H9 (cell line): ENCODE results near the gene TRPT1. TPM values are rescaled to one million over a fixed set of nuclear protein-coding genes. Genes with fewer than 3 reads are reported as not detected.

ENCODE experiments used
- DNase-seq: peaks from one replicate; pipeline ENCODE4 v3.0.0-alpha.2; 2017
- H2AFZ ChIP-seq: one replicate; pipeline ENCODE4 v1.6.1; 2013; ENCODE audit warnings: mild to moderate bottlenecking, low read length, control low read depth, moderate library complexity
- H2AK5ac ChIP-seq: 2 replicates; pipeline ENCODE4 v1.6.1; 2013; ENCODE audit warnings: low read length, control low read depth, mixed read lengths; ENCODE audit not compliant: insufficient read length
- H2BK120ac ChIP-seq: one replicate; pipeline ENCODE4 v1.6.1; 2013; ENCODE audit warnings: low read depth, mild to moderate bottlenecking, low read length, control low read depth, inconsistent platforms; ENCODE audit not compliant: poor library complexity, severe bottlenecking
- H2BK12ac ChIP-seq: 2 replicates; pipeline ENCODE4 v1.6.1; 2013; ENCODE audit warnings: low read length, control low read depth, mixed read lengths, low read depth; ENCODE audit not compliant: insufficient read length
- H2BK15ac ChIP-seq: 2 replicates; pipeline ENCODE4 v1.6.1; 2013; ENCODE audit warnings: low read depth, low read length, control low read depth
- H2BK20ac ChIP-seq: one replicate; pipeline ENCODE4 v1.6.1; 2013; ENCODE audit warnings: low read depth, mild to moderate bottlenecking, low read length, control low read depth, inconsistent platforms; ENCODE audit not compliant: poor library complexity, severe bottlenecking
- H2BK5ac ChIP-seq: 2 replicates; pipeline ENCODE4 v1.6.1; 2013; ENCODE audit warnings: low read length, control low read depth, mixed read lengths; ENCODE audit not compliant: insufficient read length
- H3K14ac ChIP-seq: 2 replicates; pipeline ENCODE4 v1.6.1; 2013; ENCODE audit warnings: low read length, control low read depth; ENCODE audit not compliant: insufficient read depth
- H3K18ac ChIP-seq: 2 replicates; pipeline ENCODE4 v1.6.1; 2013; ENCODE audit warnings: low read depth, mild to moderate bottlenecking, mixed read lengths, low read length, control low read depth; ENCODE audit not compliant: insufficient read length
- H3K23ac ChIP-seq: 2 replicates; pipeline ENCODE4 v1.6.1; 2013; ENCODE audit warnings: low read length, control low read depth, mixed read lengths, low read depth; ENCODE audit not compliant: insufficient read length
- H3K23me2 ChIP-seq: 2 replicates; pipeline ENCODE4 v1.6.1; 2013; ENCODE audit warnings: low read depth, mild to moderate bottlenecking, mixed read lengths, low read length, control low read depth; ENCODE audit not compliant: insufficient read length, poor library complexity, severe bottlenecking
- H3K27ac ChIP-seq: 2 replicates; pipeline ENCODE4 v1.5.1; 2013; ENCODE audit warnings: low read length, control low read depth, mixed read lengths, low read depth; ENCODE audit not compliant: insufficient read length
- H3K27me3 ChIP-seq: 2 replicates; pipeline ENCODE4 v1.6.1; 2013; ENCODE audit warnings: low read length, control low read depth, inconsistent platforms; ENCODE audit not compliant: insufficient read depth
- H3K4ac ChIP-seq: 2 replicates; pipeline ENCODE4 v1.6.1; 2013; ENCODE audit warnings: low read depth, mild to moderate bottlenecking, control low read depth, inconsistent platforms, low read length, moderate library complexity
- H3K4me1 ChIP-seq: 2 replicates; pipeline ENCODE4 v1.6.1; 2013; ENCODE audit warnings: low read length, control low read depth, inconsistent platforms; ENCODE audit not compliant: insufficient read depth
- H3K4me2 ChIP-seq: 2 replicates; pipeline ENCODE4 v1.6.1; 2013; ENCODE audit warnings: low read length, control low read depth, mixed read lengths; ENCODE audit not compliant: insufficient read length, insufficient read depth
- H3K56ac ChIP-seq: 2 replicates; pipeline ENCODE4 v1.6.1; 2013; ENCODE audit warnings: low read depth, mild to moderate bottlenecking, mixed read lengths, low read length, control low read depth; ENCODE audit not compliant: insufficient read length
- H3K79me1 ChIP-seq: 2 replicates; pipeline ENCODE4 v1.6.1; 2013; ENCODE audit warnings: low read depth, mild to moderate bottlenecking, moderate library complexity, low read length, control low read depth, inconsistent platforms; ENCODE audit not compliant: insufficient read depth, poor library complexity, severe bottlenecking
- H3K79me2 ChIP-seq: 2 replicates; pipeline ENCODE4 v1.6.1; 2013; ENCODE audit warnings: low read length, control low read depth, inconsistent platforms; ENCODE audit not compliant: insufficient read depth
- H3K9ac ChIP-seq: 2 replicates; pipeline ENCODE4 v1.6.1; 2013; ENCODE audit warnings: low read length, control low read depth, mixed read lengths; ENCODE audit not compliant: insufficient read length; ENCODE audit errors: extremely low read depth
- H3K9me3 ChIP-seq: one replicate; pipeline ENCODE4 v1.6.1; 2013; ENCODE audit warnings: low read depth, low read length, inconsistent platforms; ENCODE audit not compliant: control insufficient read depth
- H3T11ph ChIP-seq: one replicate; pipeline ENCODE4 v1.6.1; 2013; ENCODE audit warnings: mild to moderate bottlenecking, low read length, control low read depth, inconsistent platforms
- H4K20me1 ChIP-seq: one replicate; pipeline ENCODE4 v1.6.1; 2013; ENCODE audit not compliant: control insufficient read depth, insufficient read length, insufficient read depth
- H4K5ac ChIP-seq: 2 replicates; pipeline ENCODE4 v1.6.1; 2013; ENCODE audit warnings: low read depth, mild to moderate bottlenecking, mixed read lengths, low read length, control low read depth; ENCODE audit not compliant: insufficient read length
- H4K8ac ChIP-seq: replicated peaks from 2 replicates; pipeline ENCODE4 v1.6.1; 2013; ENCODE audit warnings: low read length, control low read depth, mixed read lengths, low read depth; ENCODE audit not compliant: insufficient read length
- H4K91ac ChIP-seq: 2 replicates; pipeline ENCODE4 v1.6.1; 2013; ENCODE audit warnings: low read depth, mild to moderate bottlenecking, moderate library complexity, mixed read lengths, low read length, control low read depth; ENCODE audit not compliant: insufficient read length
- H3K27ac Mint-ChIP-seq, 3 experiments: 2 replicates in 2 of 3; 3 replicates in 1 of 3; pipeline ENCODE4 v1.8.0; 2020 to 2021; ENCODE audit warnings: mixed read lengths in 3 of 3, mild to moderate bottlenecking in 1 of 3, moderate library complexity in 1 of 3
- H3K27me3 Mint-ChIP-seq: 2 replicates; pipeline ENCODE4 v1.8.0; 2021; ENCODE audit warnings: low read depth, mild to moderate bottlenecking, moderate library complexity, mixed read lengths
- H3K36me3 Mint-ChIP-seq, 3 experiments: 2 replicates in 2 of 3; 3 replicates in 1 of 3; pipeline ENCODE4 v1.8.0; 2020 to 2021; ENCODE audit warnings: low read depth in 3 of 3, mixed read lengths in 3 of 3; ENCODE audit not compliant: insufficient read depth in 1 of 3
- H3K4me1 Mint-ChIP-seq, 2 experiments: 2 replicates each; pipeline ENCODE4 v1.8.0; 2020; ENCODE audit warnings: mixed read lengths in 2 of 2
- H3K4me3 Mint-ChIP-seq, 2 experiments: 2 replicates in 1 of 2; 3 replicates in 1 of 2; pipeline ENCODE4 v1.8.0; 2020 to 2021; ENCODE audit warnings: mild to moderate bottlenecking in 2 of 2, mixed read lengths in 2 of 2, moderate library complexity in 1 of 2
- H3K9me3 Mint-ChIP-seq, 2 experiments: 2 replicates in 1 of 2; 3 replicates in 1 of 2; pipeline ENCODE4 v1.8.0; 2020; ENCODE audit warnings: mild to moderate bottlenecking in 2 of 2, mixed read lengths in 2 of 2, moderate library complexity in 1 of 2
- WGBS: extraction: QIAGEN DNeasy Blood & Tissue Kit; methylation state at CpG from one replicate; pipeline ENCODE4 v1.1.7; 2013; ENCODE audit warnings: missing lambda C conversion rate, low lambda C conversion rate, mixed read lengths; ENCODE audit not compliant: insufficient read length; ENCODE audit errors: extremely low coverage; 5-methylcytosine and 5-hydroxymethylcytosine counted together
- total RNA-seq: library from RNA; stranded (reverse); gene quantifications from 2 replicates; pipeline ENCODE4 v1.2.1, GENCODE V29; 2021
- TF ChIP-seq, protein P1 (sequence below): fragments of 200-600 bp; sonication (generic); conservative IDR thresholded peaks from 3 replicates; pipeline ENCODE4 v1.8.0; 2021; ENCODE audit warnings: antibody characterized with exemption, mild to moderate bottlenecking

The TRPT1 gene
- total RNA-seq, 1 experiment from 2014 or later: 33.6 TPM

DNA sequence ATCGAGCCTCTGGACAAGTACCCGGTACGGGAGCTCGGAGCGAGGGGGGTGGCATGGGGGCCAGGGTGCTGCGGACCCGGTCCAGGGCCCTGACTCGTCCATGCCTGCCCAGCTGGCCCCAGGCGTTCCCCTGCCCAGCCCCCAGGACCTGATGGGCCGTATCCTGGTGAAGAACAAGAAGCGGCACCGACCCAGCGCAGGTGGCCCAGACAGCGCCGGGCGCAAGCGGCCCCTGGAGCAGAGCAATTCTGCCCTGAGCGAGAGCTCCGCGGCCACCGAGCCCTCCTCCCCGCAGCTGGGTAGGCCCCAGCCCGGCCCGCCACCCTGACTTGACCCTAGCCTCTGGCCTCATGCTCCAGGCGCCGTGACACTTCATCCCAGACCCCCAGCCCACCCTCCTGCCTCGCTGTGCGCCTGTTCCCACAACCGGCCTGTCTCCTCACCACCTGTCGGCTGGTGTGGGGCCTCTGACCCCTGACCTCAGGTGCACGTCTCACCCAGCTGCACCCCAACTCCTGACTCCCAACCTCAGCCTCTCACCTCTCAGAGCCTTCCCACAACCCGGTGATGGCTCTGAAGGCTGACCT lies 33.1 kb upstream of the TRPT1 start:
- DNase-seq: no peak
- H4K20me1 ChIP-seq: no peaks in the 10 kb centered on the region
- no peak overlapping the region for H2BK5ac ChIP-seq
- no peaks in the 10 kb centered on the region for H3K27me3 ChIP-seq
- TF ChIP-seq, protein P1, sequence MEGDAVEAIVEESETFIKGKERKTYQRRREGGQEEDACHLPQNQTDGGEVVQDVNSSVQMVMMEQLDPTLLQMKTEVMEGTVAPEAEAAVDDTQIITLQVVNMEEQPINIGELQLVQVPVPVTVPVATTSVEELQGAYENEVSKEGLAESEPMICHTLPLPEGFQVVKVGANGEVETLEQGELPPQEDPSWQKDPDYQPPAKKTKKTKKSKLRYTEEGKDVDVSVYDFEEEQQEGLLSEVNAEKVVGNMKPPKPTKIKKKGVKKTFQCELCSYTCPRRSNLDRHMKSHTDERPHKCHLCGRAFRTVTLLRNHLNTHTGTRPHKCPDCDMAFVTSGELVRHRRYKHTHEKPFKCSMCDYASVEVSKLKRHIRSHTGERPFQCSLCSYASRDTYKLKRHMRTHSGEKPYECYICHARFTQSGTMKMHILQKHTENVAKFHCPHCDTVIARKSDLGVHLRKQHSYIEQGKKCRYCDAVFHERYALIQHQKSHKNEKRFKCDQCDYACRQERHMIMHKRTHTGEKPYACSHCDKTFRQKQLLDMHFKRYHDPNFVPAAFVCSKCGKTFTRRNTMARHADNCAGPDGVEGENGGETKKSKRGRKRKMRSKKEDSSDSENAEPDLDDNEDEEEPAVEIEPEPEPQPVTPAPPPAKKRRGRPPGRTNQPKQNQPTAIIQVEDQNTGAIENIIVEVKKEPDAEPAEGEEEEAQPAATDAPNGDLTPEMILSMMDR: no peak
- no peak overlapping the region for H3K23ac ChIP-seq
- H3K36me3 Mint-ChIP-seq: peaks cover 46 to 86% (median 71%) of the 10 kb centered on the region in 3 experiments
- H3K27me3 Mint-ChIP-seq: no peaks in the 10 kb centered on the region
- no peak overlapping the region for H2BK12ac ChIP-seq
- H3K56ac ChIP-seq: no peak overlapping the region
- no peaks in the 10 kb centered on the region for H3K9me3 Mint-ChIP-seq
- no peaks in the 10 kb centered on the region for H3K79me2 ChIP-seq
- WGBS: no CpG with 5 or more reads among the region's 32 CpGs
- no peak overlapping the region for H3K9ac ChIP-seq
- H3K4ac ChIP-seq: no peak overlapping the region
- no peak overlapping the region for H4K8ac ChIP-seq
- no peak overlapping the region for H3K27ac ChIP-seq
- H3K4me2 ChIP-seq: no peak overlapping the region
- no peak overlapping the region for H3K4me3 Mint-ChIP-seq
- H2BK20ac ChIP-seq: no peak overlapping the region
- no peaks in the 10 kb centered on the region for H3K23me2 ChIP-seq
- no peaks in the 10 kb centered on the region for H3K9me3 ChIP-seq
- no peak overlapping the region for H4K91ac ChIP-seq
- no peak overlapping the region for H3K14ac ChIP-seq
- no peaks in the 10 kb centered on the region for H3K4me1 ChIP-seq
- no peak overlapping the region for H3K18ac ChIP-seq
- H2AFZ ChIP-seq: no peak overlapping the region
- no peak overlapping the region for H2BK120ac ChIP-seq
- no peak overlapping the region for H3T11ph ChIP-seq
- no peaks in the 10 kb centered on the region for H3K79me1 ChIP-seq
- H2AK5ac ChIP-seq: no peak overlapping the region
- no peak overlapping the region for H3K27ac Mint-ChIP-seq
- H2BK15ac ChIP-seq: no peak overlapping the region
- H3K4me1 Mint-ChIP-seq: peaks cover 0 to 8% of the 10 kb centered on the region in 2 experiments; a peak in 3 of 4 replicates
- H4K5ac ChIP-seq: no peak overlapping the region
